ENCODE measurements around the gene FMO1.
A peak's percentile ranks its signal among the peaks of the same experiment; 100 is the strongest.

GRCh38 chr1:171256940-171257606 lies 8.8 kb downstream of the FMO1 start:
- TF ChIP-seq CTCF (IDR thresholded peaks at IDR 0.05) (no peak), POLR2A (IDR thresholded peaks at IDR 0.05) (no peak), EP300 (IDR thresholded peaks at IDR 0.05) (no peak), POLR2AphosphoS5 (IDR thresholded peaks at IDR 0.05) (peak in 1 of 3 donors; percentile 23)

All from stomach (tissue), 4 donors.